Peyer's patch (tissue), 4 donors: ENCODE data around the gene ANXA6.

Source experiments
- CTCF ChIP-seq, 6 experiments: fragments of 450-650 bp in 4 of 6; fragments of 200-600 bp in 2 of 6; sonication (generic) in 1 of 6; IDR thresholded peaks; one replicate each; pipeline ENCODE4 v1.5.1; 2017 to 2019; ENCODE audit warnings: antibody characterized with exemption in 6 of 6, mild to moderate bottlenecking in 3 of 6, moderate library complexity in 1 of 6
- POLR2A ChIP-seq, 2 donors: fragments of 450-650 bp; IDR thresholded peaks; one replicate each; pipeline ENCODE4 v1.5.1; 2017; ENCODE audit warnings: antibody characterized with exemption in 2 of 2, mild to moderate bottlenecking in 2 of 2, moderate library complexity in 2 of 2

DNA sequence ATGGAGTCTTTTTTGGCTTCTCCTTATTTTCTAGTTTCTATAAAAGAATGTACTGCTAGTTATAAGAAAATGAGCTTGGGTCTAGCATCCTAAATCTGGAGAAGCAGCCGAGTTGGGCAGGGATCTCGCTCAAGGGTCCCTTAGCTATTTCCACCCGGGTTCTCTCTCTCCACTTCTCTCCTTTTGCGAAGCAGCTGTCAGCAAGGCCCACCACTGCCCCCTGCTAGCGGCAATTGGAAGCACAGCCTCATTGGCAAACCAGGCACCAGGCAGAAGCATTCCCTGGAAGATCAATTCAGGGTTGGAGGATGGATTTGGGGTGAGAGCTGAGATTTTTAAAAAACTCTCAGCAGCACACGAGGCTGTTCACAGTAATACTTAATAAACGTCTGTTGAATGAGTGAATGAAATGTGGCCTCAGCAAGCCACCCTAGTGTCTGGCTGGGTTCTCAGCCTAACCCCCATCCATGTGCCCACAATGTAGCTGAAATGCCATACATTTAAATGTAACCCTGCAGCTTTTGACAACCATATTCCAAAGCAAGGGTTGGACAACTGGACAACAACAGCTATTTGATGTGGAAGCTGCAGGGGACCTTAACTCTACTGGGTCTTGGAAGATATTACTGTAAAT, 42.2 kb downstream of the ANXA6 start:
- TF ChIP-seq CTCF (IDR thresholded peaks at IDR 0.05) (peak; percentile 83 to 97 (median 95)), POLR2A (IDR thresholded peaks at IDR 0.05) (no peak)
